GM12878 (cell line): ENCODE measurements around the gene FILIP1L. TPM values are rescaled to one million over a fixed set of nuclear protein-coding genes. Genes with fewer than 3 reads are reported as not detected.

Experiments used
- ATAC-seq: fragments of 200-7000 bp; cut with Tn5 transposase; 3 replicates; pipeline ENCODE4 v1.9.1; 2020; ENCODE audit warnings: mild to moderate bottlenecking, moderate library complexity
- BruUV-seq: library from RNA; stranded (reverse); fragments of 400-500 nt; replicated peaks from 2 replicates; lab custom pipeline; 2021; lab: Mats Ljungman, UMichigan
- CTCF ChIA-PET: fragments of 300-600 bp; sonication (Branson Sonifier 250); formaldehyde crosslinking; extraction: SDS; loops from one replicate; lab custom pipeline; 2021; ENCODE audit warnings: inconsistent platforms; lab: Yijun Ruan, JAX
- POLR2A ChIA-PET: fragments of 350-600 bp; formaldehyde crosslinking; extraction: SDS; loops from one replicate; lab custom pipeline; 2021; ENCODE audit warnings: inconsistent platforms; lab: Charles Lee
- RAD21 ChIA-PET: fragments of 300-600 bp; sonication (Branson Sonifier 250); formaldehyde crosslinking; loops from one replicate; lab custom pipeline; 2023; ENCODE audit warnings: antibody characterized with exemption; ENCODE audit not compliant: unreplicated experiment; lab: Charles Lee
- SMC1A ChIA-PET: fragments of 300-600 bp; sonication (Branson Sonifier 250); formaldehyde crosslinking; loops from one replicate; lab custom pipeline; 2023; ENCODE audit not compliant: unreplicated experiment, uncharacterized antibody; lab: Charles Lee
- DNase-seq: peaks from one replicate; pipeline ENCODE4 v3.0.0-alpha.2; 2011; ENCODE audit warnings: low read depth, low spot score
- FAIRE-seq: peaks from 3 replicates; lab custom pipeline; 2011; peaks lifted over from hg19 to GRCh38; lab: Jason Lieb, UNC
- H2AFZ ChIP-seq: 2 replicates; pipeline ENCODE4 v1.6.0; 2011; ENCODE audit warnings: low read depth, low read length, control low read depth; ENCODE audit not compliant: control insufficient read depth
- H3K27ac ChIP-seq: 2 replicates; pipeline ENCODE4 v1.5.1; 2011; ENCODE audit warnings: control low read depth; ENCODE audit not compliant: control insufficient read depth, insufficient read depth
- H3K27me3 ChIP-seq, 2 experiments: replicated peaks in 1 of 2; 2 replicates each; pipeline versions ENCODE4 v1.6.0 to v1.6.1; 2011; ENCODE audit warnings: low read length in 1 of 2; ENCODE audit not compliant: control insufficient read depth in 2 of 2, insufficient read depth in 2 of 2
- H3K36me3 ChIP-seq, 2 experiments: 2 replicates each; pipeline ENCODE4 v1.5.1; 2011; ENCODE audit warnings: low read length in 1 of 2; ENCODE audit not compliant: control insufficient read depth in 2 of 2, insufficient read depth in 2 of 2
- H3K4me1 ChIP-seq: 2 replicates; pipeline ENCODE4 v1.6.1; 2011; ENCODE audit warnings: mild to moderate bottlenecking, low read length, moderate library complexity, mixed read lengths; ENCODE audit not compliant: control insufficient read depth, insufficient read depth
- H3K4me2 ChIP-seq: 2 replicates; pipeline ENCODE4 v1.6.0; 2011; ENCODE audit warnings: control low read depth; ENCODE audit not compliant: control insufficient read depth, insufficient read depth
- H3K4me3 ChIP-seq: fragments of 200-600 bp; sonication (generic); 2 replicates; pipeline ENCODE4 v1.5.1; 2016
- H3K79me2 ChIP-seq: 2 replicates; pipeline ENCODE4 v1.6.0; 2011; ENCODE audit warnings: low read length; ENCODE audit not compliant: control insufficient read depth, insufficient read depth
- H3K9ac ChIP-seq: 2 replicates; pipeline ENCODE4 v1.8.0; 2011; ENCODE audit warnings: low read length, control low read depth, mixed read lengths; ENCODE audit not compliant: control insufficient read depth, insufficient read depth
- H3K9me3 ChIP-seq: replicated peaks from 3 replicates; pipeline ENCODE4 v1.5.1; 2011; ENCODE audit warnings: mild to moderate bottlenecking, low read length; ENCODE audit not compliant: control insufficient read depth, insufficient read depth
- H4K20me1 ChIP-seq: 2 replicates; pipeline ENCODE4 v1.6.0; 2011; ENCODE audit not compliant: control insufficient read depth, insufficient read depth
- CBX3 ChIP-seq: fragments of 200-600 bp; sonication (generic); IDR thresholded peaks from 2 replicates; pipeline ENCODE4 v1.6.1; 2016; ENCODE audit warnings: low read depth, borderline replicate concordance
- HDAC2 ChIP-seq: fragments of 200-600 bp; sonication (generic); IDR thresholded peaks from 2 replicates; pipeline ENCODE4 v1.6.1; 2017
- IRF5 ChIP-seq: fragments of 450-650 bp; IDR thresholded peaks from 2 replicates; pipeline ENCODE4 v1.6.1; 2017; ENCODE audit warnings: borderline replicate concordance
- MEF2B ChIP-seq: fragments of 450-650 bp; IDR thresholded peaks from 2 replicates; pipeline ENCODE4 v1.6.1; 2018; ENCODE audit warnings: mild to moderate bottlenecking, moderate library complexity; ENCODE audit not compliant: partially characterized antibody, poor library complexity, severe bottlenecking
- SREBF1 ChIP-seq: IDR thresholded peaks from 2 replicates; pipeline ENCODE4 v1.6.1; 2012; ENCODE audit warnings: mild to moderate bottlenecking, low read length
- TAF1 ChIP-seq: IDR thresholded peaks from 2 replicates; pipeline ENCODE4 v1.6.1; 2011; ENCODE audit warnings: mild to moderate bottlenecking, low read depth, low read length, borderline replicate concordance
- TBL1XR1 ChIP-seq: IDR thresholded peaks from 2 replicates; pipeline ENCODE4 v1.6.1; 2012; ENCODE audit warnings: low read depth, low read length, improper control_type of control experiment
- YBX1 ChIP-seq: fragments of 450-650 bp; IDR thresholded peaks from 2 replicates; pipeline ENCODE4 v1.6.1; 2016; ENCODE audit warnings: antibody characterized with exemption
- YY1 ChIP-seq: IDR thresholded peaks from 2 replicates; pipeline ENCODE4 v1.6.1; 2011; ENCODE audit warnings: low read depth, mild to moderate bottlenecking, low read length
- ZNF592 ChIP-seq: fragments of 450-650 bp; IDR thresholded peaks from 2 replicates; pipeline ENCODE4 v1.6.1; 2017; ENCODE audit warnings: mild to moderate bottlenecking, moderate library complexity
- WGBS: methylation state at CpG from one replicate; pipeline ENCODE4 v1.1.6; 2016; ENCODE audit warnings: low lambda C conversion rate; ENCODE audit not compliant: insufficient replicate concordance, insufficient coverage; ENCODE audit errors: missing lambda C conversion rate; 5-methylcytosine and 5-hydroxymethylcytosine counted together
- in situ Hi-C: fragments of 300-500 bp; cut with MboI; formaldehyde crosslinking; loops from 9 replicates; pipeline ENCODE4 v1.14.3; 2018; ENCODE audit warnings: mixed read lengths
- intact Hi-C: fragments of 100-400 bp; cut with micrococcal nuclease; formaldehyde crosslinking; loops from one replicate; pipeline ENCODE4 v1.14.2; 2022; ENCODE audit not compliant: unreplicated experiment
- polyA plus RNA-seq, 11 experiments: library from polyadenylated mRNA; depleted of rRNA in 4 of 11; unstranded in 6 of 11; stranded (reverse) in 5 of 11; fragments of >200 nt; fragmentation: Nextera tagmentation in 4 of 11; fragmentation: Illumina TruSeq in 1 of 11; extraction: Ambion mirVana in 4 of 11; extraction: Trizol in 1 of 11; gene quantifications; 1 replicate in 1 of 11; 2 replicates in 10 of 11; pipeline versions ENCODE4 v1.2.1 to v1.2.3, GENCODE V29; 2011 to 2016; ENCODE audit warnings: inconsistent platforms in 2 of 11, missing spikeins in 2 of 11, low read depth in 1 of 11
- total RNA-seq, 4 experiments: library from RNA; depleted of rRNA in 3 of 4; stranded (reverse); fragments of >200 nt in 3 of 4; fragmentation: Illumina TruSeq in 1 of 4; extraction: Trizol in 1 of 4; gene quantifications; 2 replicates each; pipeline versions ENCODE4 v1.2.1 to v1.2.3, GENCODE V29; 2013 to 2021

The FILIP1L gene
- total and polyA plus RNA-seq, 10 of the 15 experiments (the other 5 are each of a cell fraction or from before 2014, with no cell fraction given): 0.24 to 6.1 (median 3.5) TPM

DNA sequence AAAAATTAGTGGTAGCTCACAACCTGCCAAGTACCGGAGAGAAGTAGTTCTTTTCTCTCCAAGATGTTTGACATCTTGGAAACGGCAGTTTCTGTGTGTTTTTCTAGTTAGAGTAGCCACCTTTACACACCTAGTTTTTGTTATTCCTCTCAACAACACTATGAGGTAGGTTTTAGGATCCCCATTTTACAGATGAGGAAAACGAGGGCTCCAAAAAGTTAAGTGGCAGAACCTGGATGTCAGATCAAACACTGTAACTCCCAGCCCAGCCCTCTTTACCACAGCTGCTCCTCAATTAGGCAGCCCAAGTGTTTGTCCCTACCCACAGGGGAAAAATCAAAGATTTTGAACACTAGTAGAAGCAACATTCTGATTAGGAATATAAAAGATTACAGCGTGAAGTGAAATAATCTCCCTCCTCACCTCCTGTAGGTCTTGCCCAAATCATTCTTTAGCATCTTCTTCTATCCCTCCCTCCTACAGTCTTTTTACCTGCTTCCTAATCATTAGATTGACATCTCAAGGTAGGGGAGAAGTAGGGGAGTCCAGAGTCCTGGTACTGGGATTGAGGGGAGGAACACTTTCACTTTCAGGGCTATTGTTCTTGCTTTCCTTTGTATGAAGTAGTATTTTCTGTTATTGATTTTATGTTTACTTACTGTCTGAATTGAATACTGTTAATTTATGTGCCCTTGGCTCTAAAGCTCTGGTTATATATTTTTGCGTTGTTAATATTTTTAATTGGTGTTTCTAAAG is 154.0 kb downstream of the FILIP1L start:
- intact Hi-C loops: no loop called here
- ChIA-PET RAD21 (no interaction called here), CTCF (no interaction called here), SMC1A (interaction anchor here (0.7 to 2.0 kb wide), 4 partner anchors 10 to 128 kb away, joined by 3 to 5 read pairs (median 4); no protein-coding TSS in a partner anchor), POLR2A (no interaction called here)
- H3K79me2 ChIP-seq: no peaks in the 10 kb centered on the region
- FAIRE-seq (no peak), DNase-seq (no peak), ATAC-seq (no peak)
- BruUV-seq: no TSS peak
- no peaks in the 10 kb centered on the region for H3K36me3 ChIP-seq
- no peak overlapping the region for H3K27ac ChIP-seq
- WGBS: 65% methylated on average over 5 of the region's 5 CpGs
- no peak overlapping the region for H2AFZ ChIP-seq
- no peaks in the 10 kb centered on the region for H3K4me1 ChIP-seq
- H3K9me3 ChIP-seq: no peaks in the 10 kb centered on the region
- in situ Hi-C loops: no loop called here
- no peaks in the 10 kb centered on the region for H3K27me3 ChIP-seq
- H3K4me2 ChIP-seq: no peak overlapping the region
- H3K9ac ChIP-seq: no peak overlapping the region
- no peak overlapping the region for H3K4me3 ChIP-seq
- no peaks in the 10 kb centered on the region for H4K20me1 ChIP-seq
- no peak for TF ChIP-seq HDAC2
- TF ChIP-seq TBL1XR1: no peak

GRCh38 chr3:99958222-99958912 is 155.9 kb downstream of the FILIP1L start:
- SMC1A ChIA-PET: interaction anchor here (1.1 to 2.0 kb wide), 4 partner anchors 8 to 16 kb away, joined by 4 to 5 read pairs (median 5); no protein-coding TSS in a partner anchor
- BruUV-seq: no TSS peak
- Histone ChIP-seq H3K79me2 (no peaks in the 10 kb centered on the region), H3K4me1 (no peaks in the 10 kb centered on the region), H3K36me3 (no peaks in the 10 kb centered on the region), H3K4me2 (no peak overlapping the region), H3K27me3 (no peaks in the 10 kb centered on the region), H3K4me3 (no peak overlapping the region), H4K20me1 (no peaks in the 10 kb centered on the region), H3K9me3 (no peaks in the 10 kb centered on the region), H3K27ac (no peak overlapping the region), H3K9ac (no peak overlapping the region), H2AFZ (no peak overlapping the region)
- RAD21 ChIA-PET: no interaction called here
- ATAC-seq (no peak), FAIRE-seq (no peak), DNase-seq (no peak)
- intact Hi-C loops (no loop called here), in situ Hi-C loops (no loop called here)
- POLR2A ChIA-PET: interaction anchor here (0.6 to 1.3 kb wide), 3 partner anchors 11 to 399 kb away, joined by 3 to 4 read pairs (median 3); no protein-coding TSS in a partner anchor
- CTCF ChIA-PET: interaction anchor here (1.0 kb wide), 1 partner anchor 8 kb away, joined by 3 read pairs; no protein-coding TSS in a partner anchor
- WGBS: 100% methylated on average over 3 of the region's 3 CpGs
- TF ChIP-seq TAF1 (no peak), YY1 (no peak), SREBF1 (no peak), ZNF592 (no peak), MEF2B (no peak), IRF5 (no peak), YBX1 (no peak), CBX3 (no peak)
